ENCODE measurements around the gene PSMA1.
"Not testable (repeated sequence)": the region's sequence is repeated elsewhere in the genome, so short reads cannot be mapped to it uniquely, and the experiment has no call there.

PSMA1 gene

DNA sequence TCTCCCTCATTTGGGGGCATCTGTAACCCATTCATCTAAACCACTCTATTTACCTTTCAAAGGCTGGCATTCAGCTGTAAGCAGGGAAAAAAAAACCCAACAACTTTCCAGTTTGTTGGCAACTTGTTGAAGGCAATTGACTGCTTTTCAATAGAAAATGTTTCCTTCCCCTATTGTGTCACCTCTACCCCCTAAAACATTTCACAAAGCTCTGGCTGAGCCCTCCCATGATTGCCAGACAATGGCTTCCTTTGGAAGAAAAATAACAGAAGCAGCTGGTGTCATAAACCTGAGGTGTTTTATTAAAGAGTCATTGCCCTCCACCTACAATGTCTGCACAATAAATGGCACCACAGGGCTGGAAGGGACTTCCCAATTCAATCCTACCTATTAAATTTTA, 22.1 kb upstream of the PSMA1 start:
- Mint-ChIP-seq H3K36me3 (ENCODE audit: low read depth) (peaks cover 7% of the 10 kb centered on the region), H3K4me1 (ENCODE audit: low read depth) (peaks cover 71% of the 10 kb centered on the region), H3K4me3 (no peak overlapping the region), H3K9me3 (no peaks in the 10 kb centered on the region), H3K27ac (no peak overlapping the region), H3K27me3 (no peaks in the 10 kb centered on the region)
- no peak for DNase-seq

DNA sequence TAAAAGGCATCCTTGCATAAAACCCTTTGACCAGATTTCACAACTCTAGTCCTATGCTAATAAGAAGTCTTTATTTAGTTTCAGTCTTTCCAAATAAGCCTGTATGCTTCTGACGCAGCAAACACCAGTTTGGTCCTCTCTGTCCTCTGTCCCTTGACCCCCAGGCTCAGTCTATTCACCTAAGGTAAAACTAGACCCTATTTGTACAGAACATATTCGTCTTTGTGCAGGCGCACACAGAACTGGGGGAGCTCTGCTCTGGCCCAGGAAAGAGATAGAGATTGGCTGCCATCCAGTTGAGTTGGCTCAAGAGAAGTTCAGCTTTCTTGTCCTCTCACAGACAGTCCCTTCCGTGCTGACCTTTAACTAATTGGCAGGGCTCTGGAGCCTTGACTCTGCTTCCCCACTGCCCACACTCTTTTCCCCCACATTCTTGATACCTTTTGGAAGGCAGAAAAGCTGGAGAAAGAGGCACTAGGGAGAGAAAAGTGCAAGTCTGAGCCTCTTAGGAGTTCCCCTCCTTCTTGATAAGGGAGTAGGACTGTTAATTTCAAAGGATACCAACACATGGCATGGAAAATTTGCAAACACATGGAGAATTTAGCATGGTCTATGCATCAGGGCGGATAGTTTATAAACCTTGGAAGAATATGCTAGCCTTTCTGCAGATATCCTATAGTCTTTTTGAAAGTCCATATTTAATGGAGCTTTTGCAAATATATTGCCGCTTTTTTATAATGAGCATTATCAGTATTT, 21.2 kb upstream of the PSMA1 start:
- H3K27ac Mint-ChIP-seq, result no peak overlapping the region
- no peaks in the 10 kb centered on the region for H3K9me3 Mint-ChIP-seq
- peaks cover 69% of the 10 kb centered on the region for H3K4me1 Mint-ChIP-seq (ENCODE audit: low read depth)
- H3K27me3 Mint-ChIP-seq, result no peaks in the 10 kb centered on the region
- H3K36me3 Mint-ChIP-seq (ENCODE audit: low read depth), result peaks cover 7% of the 10 kb centered on the region
- DNase-seq, result no peak
- no peak overlapping the region for H3K4me3 Mint-ChIP-seq

DNA sequence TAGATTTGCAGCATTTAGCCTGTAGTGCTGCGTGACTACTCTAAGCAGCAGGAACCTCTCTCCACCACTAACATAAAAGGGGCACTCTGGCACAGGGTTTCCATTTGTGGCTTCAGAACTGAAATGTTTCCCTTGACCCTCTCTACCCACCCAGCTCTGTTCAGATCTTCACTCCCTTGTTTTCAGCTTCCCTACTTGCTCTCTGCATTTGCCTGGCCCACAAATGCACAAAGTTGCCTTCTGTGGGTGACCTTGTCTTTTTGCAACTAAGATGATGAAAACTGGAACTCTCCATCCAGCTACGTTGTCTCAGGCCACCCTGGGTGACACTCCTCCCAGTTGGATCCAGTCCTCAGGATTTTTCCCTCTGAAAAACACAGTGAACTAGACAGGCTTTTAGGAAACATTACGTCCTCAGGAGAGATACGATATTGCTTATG, 19.8 kb upstream of the PSMA1 start:
- no peak for DNase-seq
- peak overlapping the region; percentile 34 for H3K27ac Mint-ChIP-seq
- H3K9me3 Mint-ChIP-seq, result no peaks in the 10 kb centered on the region
- peaks cover 58% of the 10 kb centered on the region for H3K4me1 Mint-ChIP-seq (ENCODE audit: low read depth)
- no peaks in the 10 kb centered on the region for H3K27me3 Mint-ChIP-seq
- H3K36me3 Mint-ChIP-seq (ENCODE audit: low read depth), result peaks cover 7% of the 10 kb centered on the region
- H3K4me3 Mint-ChIP-seq, result no peak overlapping the region

DNA sequence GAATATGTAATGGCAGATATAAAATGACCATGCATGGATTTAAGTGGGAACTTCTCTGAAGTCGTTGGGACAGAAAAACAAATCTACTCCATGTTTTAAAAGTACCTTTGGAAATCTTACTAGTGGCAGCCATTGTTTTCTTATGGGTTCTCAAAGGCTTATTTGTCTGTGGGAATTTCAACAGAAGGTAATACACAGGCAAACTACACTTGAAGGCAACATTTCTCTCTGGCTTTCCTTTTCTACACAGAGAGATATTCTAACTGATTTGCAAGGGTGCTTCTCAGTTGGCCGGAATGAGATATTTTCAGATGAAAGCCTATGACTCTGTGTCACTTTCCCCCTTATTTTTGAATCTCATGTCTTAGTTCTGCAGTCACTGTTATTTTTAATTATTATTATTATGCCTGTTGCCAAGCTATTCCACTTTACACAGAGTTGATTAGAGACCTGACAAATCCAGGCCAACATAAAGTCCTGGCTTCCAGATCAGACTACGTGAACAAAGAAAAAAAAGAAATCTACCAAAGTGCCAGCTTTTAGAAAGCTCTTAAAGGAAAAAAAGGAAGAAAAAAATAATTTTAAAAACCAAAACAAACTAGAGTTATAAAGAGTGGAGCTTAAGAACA, 18.9 kb upstream of the PSMA1 start:
- H3K4me3 Mint-ChIP-seq, result no peak overlapping the region
- DNase-seq, result no peak
- peaks cover 50% of the 10 kb centered on the region for H3K4me1 Mint-ChIP-seq (ENCODE audit: low read depth)
- H3K27me3 Mint-ChIP-seq, result no peaks in the 10 kb centered on the region
- H3K9me3 Mint-ChIP-seq, result no peaks in the 10 kb centered on the region
- no peak overlapping the region for H3K27ac Mint-ChIP-seq
- peaks cover 3% of the 10 kb centered on the region for H3K36me3 Mint-ChIP-seq (ENCODE audit: low read depth)

DNA sequence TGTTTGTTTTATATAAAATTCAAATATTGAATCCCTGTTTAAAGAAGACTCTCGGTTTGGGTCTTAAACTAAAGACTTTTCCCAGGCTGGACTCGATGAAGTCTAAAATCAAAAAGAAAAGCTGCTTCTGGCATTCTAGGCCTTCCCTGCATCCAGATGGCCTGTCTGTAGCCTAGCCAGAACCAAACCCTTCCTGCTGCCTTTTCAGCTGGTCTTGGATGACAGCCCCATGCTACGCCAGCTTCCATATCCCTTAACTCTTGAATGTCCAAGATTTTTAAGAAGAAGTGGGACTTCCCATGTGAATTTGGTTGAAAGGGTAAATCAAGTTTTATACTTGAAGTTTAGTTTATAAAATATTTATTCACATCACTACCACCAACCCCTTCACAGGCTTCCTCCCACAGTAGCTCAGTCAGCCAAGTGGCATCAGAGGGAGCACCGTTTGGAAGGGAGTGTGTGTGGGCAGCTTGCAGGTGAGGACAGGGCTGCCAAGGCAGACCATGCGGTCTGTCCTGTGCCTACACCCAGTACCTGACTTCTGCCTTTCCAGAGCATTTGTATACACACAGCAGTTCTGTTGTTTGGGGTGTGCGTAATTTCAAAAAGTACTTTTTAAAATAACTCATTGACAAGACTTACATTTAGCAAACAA, 18.2 kb upstream of the PSMA1 start:
- DNase-seq, result no peak
- H3K4me3 Mint-ChIP-seq, result no peak overlapping the region
- H3K27ac Mint-ChIP-seq, result peak overlapping the region; percentile 33
- H3K36me3 Mint-ChIP-seq (ENCODE audit: low read depth), result peaks cover 3% of the 10 kb centered on the region
- no peaks in the 10 kb centered on the region for H3K9me3 Mint-ChIP-seq
- peaks cover 45% of the 10 kb centered on the region for H3K4me1 Mint-ChIP-seq (ENCODE audit: low read depth)
- no peaks in the 10 kb centered on the region for H3K27me3 Mint-ChIP-seq

DNA sequence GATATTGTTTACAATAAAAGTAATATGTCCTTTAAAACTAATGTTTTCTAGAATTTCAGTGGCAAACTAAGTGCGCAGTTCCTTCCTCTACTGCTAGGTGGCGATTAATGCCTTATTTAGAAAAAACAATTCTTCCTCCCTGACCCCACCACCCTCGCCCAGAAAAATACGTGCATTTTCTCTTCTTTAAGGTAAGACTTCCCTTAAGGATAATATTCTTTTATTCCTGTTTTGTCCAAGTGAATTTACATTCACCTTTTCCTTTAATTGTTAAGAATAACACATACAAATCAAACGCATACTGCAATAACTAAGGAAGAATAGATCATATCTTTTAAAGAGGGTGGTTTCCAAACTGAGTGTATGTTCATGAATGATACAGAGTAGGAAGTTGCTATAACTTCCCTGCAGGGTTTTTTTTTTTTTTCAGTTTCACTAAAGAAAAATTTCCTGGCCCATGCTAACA, 17.0 kb upstream of the PSMA1 start:
- peaks cover 40% of the 10 kb centered on the region for H3K4me1 Mint-ChIP-seq (ENCODE audit: low read depth)
- no peaks in the 10 kb centered on the region for H3K36me3 Mint-ChIP-seq (ENCODE audit: low read depth)
- no peaks in the 10 kb centered on the region for H3K9me3 Mint-ChIP-seq
- peak overlapping the region; percentile 58 for H3K4me3 Mint-ChIP-seq
- H3K27me3 Mint-ChIP-seq, result no peaks in the 10 kb centered on the region
- H3K27ac Mint-ChIP-seq, result peak overlapping the region; percentile 87
- DNase-seq, result no peak

DNA sequence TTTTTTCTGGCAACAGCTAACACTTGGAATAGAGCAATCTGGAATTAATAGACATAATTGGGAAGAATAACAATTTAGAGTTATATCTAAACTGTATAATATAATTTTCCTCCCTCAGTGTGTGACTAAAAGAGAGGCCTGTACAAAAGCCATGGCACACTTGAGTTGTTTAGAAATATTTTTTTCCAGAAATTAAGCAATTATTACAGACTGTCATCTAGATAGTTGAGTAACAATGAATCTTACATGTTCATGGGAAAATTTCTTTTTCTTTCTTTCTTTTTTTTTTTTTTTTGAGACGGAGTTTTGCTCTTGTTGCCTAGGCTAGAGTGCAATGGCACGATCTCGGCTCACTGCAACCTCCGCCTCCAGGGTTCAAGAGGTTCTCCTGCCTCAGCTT, 15.0 kb upstream of the PSMA1 start:
- DNase-seq; H3K27ac Mint-ChIP-seq; H3K4me3 Mint-ChIP-seq; H3K9me3 Mint-ChIP-seq; H3K27me3 Mint-ChIP-seq; H3K36me3 Mint-ChIP-seq (ENCODE audit: low read depth): not testable (repeated sequence)
- H3K4me1 Mint-ChIP-seq (ENCODE audit: low read depth), result peaks cover 31% of the 10 kb centered on the region

DNA sequence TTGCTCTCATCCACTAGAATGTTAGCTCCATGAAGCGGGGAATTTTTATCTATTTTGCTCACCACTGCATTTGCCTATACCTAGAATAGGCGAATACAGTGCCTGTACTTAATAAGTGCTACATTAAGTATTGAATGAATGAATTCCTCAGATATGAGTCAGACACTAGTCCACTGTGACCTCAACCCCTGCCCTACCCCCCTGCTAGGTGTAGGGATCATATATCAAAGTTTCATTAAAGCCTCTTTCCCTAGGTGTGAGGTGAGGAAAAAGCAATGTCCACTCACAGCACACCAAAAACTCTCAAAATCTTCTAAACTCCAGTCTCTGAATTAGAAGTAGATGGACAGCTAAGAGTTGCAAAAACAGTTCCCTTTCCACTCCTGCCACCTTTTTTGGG, 9.8 kb upstream of the PSMA1 start:
- Mint-ChIP-seq H3K36me3 (ENCODE audit: low read depth) (no peaks in the 10 kb centered on the region), H3K4me1 (ENCODE audit: low read depth) (no peaks in the 10 kb centered on the region), H3K9me3 (no peaks in the 10 kb centered on the region), H3K27me3 (no peaks in the 10 kb centered on the region), H3K27ac (no peak overlapping the region), H3K4me3 (no peak overlapping the region)
- DNase-seq, result no peak

DNA sequence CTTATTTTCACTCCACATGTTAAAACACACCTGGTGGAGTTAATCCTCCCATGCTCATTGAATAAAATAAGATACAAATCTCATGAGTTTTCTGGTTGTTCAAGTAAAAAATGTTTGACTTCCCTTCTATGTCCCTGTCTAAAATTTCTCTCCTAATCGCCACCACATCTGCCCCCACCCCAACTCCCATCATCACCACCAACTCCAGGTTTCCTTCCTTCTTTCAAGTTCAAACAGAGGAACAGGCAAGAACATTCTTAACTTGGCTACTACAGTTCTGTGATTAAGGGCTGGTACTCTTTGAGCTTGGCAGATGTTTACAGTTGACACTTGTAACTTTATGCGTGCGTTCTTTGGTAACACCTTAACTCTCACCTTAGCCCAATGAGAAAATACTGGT, 9.1 kb upstream of the PSMA1 start:
- H3K27me3 Mint-ChIP-seq, result no peaks in the 10 kb centered on the region
- no peaks in the 10 kb centered on the region for H3K36me3 Mint-ChIP-seq (ENCODE audit: low read depth)
- no peak for DNase-seq
- H3K27ac Mint-ChIP-seq, result no peak overlapping the region
- no peak overlapping the region for H3K4me3 Mint-ChIP-seq
- H3K4me1 Mint-ChIP-seq (ENCODE audit: low read depth), result no peaks in the 10 kb centered on the region
- H3K9me3 Mint-ChIP-seq, result no peaks in the 10 kb centered on the region

DNA sequence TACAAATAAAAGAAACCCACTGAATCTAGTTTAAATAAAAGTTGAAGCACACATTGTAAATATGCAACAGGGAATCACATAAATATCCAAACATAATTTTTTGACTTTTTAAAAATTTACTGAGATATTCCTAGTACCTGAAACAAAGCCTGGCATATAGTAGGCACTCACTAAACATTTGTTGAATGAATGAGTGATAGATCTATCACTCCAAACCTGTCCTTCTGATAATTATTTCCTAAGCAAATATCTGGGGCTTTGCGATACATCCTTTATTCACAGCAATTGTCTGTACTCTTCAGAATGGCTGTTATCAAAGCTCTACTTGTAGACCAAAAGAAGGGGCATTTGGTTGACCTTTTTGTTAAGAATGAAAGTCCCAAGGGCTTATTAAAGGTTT, 2.6 kb upstream of the PSMA1 start:
- H3K9me3 Mint-ChIP-seq, result no peaks in the 10 kb centered on the region
- no peaks in the 10 kb centered on the region for H3K27me3 Mint-ChIP-seq
- no peak overlapping the region for H3K4me3 Mint-ChIP-seq
- peaks cover 31% of the 10 kb centered on the region for H3K36me3 Mint-ChIP-seq (ENCODE audit: low read depth)
- H3K4me1 Mint-ChIP-seq (ENCODE audit: low read depth), result peaks cover 20% of the 10 kb centered on the region
- no peak overlapping the region for H3K27ac Mint-ChIP-seq
- DNase-seq, result no peak

DNA sequence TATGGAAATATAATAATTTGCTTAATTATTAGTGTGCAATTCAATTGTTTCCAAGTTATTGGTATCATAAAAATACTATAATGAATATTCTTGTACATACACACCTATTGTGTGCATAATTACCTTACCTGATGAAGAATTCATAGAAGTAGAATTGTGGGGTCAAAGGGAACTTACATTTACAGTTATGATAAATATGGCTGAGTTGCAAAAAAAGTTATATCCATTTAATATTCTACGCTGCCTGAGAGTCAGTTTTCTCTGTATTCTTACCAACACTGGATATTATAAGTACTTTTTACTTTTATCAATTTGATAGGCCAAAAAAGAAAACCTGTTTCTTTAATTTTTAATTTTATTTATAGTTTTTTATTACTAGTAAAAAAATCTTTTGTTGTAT, 2.1 kb upstream of the PSMA1 start:
- Mint-ChIP-seq H3K4me3 (no peak overlapping the region), H3K4me1 (ENCODE audit: low read depth) (peaks cover 26% of the 10 kb centered on the region), H3K27me3 (no peaks in the 10 kb centered on the region), H3K36me3 (ENCODE audit: low read depth) (peaks cover 36% of the 10 kb centered on the region), H3K9me3 (no peaks in the 10 kb centered on the region), H3K27ac (no peak overlapping the region)
- no peak for DNase-seq

DNA sequence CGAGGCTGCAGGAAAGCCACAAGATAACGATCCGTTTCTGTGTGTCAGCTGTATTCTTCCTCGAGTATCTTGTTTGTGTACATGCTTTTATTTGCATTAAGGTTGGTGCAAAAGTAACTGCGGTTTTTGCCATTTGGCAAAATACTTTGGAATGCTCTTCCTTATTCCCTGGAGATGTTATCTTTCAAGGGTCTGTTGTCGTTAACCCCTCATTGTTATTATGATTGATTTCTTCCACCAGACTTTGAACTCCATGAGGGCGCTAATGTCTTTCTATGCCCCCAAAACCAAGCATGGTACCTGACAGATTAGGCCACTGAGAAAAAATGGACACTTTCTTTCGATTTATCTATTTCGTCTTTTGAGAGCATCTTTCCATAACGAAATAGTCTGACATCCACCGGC, 563 bp upstream of the PSMA1 start:
- H3K27me3 Mint-ChIP-seq, result no peaks in the 10 kb centered on the region
- no peak for DNase-seq
- H3K9me3 Mint-ChIP-seq, result no peaks in the 10 kb centered on the region
- H3K4me1 Mint-ChIP-seq (ENCODE audit: low read depth), result peaks cover 29% of the 10 kb centered on the region
- H3K27ac Mint-ChIP-seq, result peak overlapping the region; percentile 98
- H3K4me3 Mint-ChIP-seq, result peak overlapping the region; percentile 95
- peaks cover 50% of the 10 kb centered on the region for H3K36me3 Mint-ChIP-seq (ENCODE audit: low read depth)

DNA sequence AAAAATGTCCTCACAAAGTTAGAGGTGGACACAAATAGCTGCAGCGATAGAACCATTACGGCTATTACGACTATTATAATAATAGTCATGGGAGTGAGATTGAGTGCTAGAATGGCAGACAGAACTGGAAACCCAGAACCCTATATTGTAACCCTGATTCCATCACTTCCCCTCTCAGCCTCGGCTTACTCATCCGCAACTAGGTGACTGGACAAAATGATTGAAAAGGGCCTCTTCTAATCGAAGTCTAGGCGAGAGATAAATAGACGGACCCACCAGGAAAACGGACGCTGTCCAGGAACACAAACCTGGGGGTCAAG, 629 bp downstream of the PSMA1 start:
- H3K27ac Mint-ChIP-seq, result peak overlapping the region; percentile 98
- H3K4me3 Mint-ChIP-seq, result peak overlapping the region; percentile 95
- peaks cover 59% of the 10 kb centered on the region for H3K36me3 Mint-ChIP-seq (ENCODE audit: low read depth)
- peaks cover 32% of the 10 kb centered on the region for H3K4me1 Mint-ChIP-seq (ENCODE audit: low read depth)
- H3K9me3 Mint-ChIP-seq, result no peaks in the 10 kb centered on the region
- DNase-seq, result no peak
- H3K27me3 Mint-ChIP-seq, result no peaks in the 10 kb centered on the region

DNA sequence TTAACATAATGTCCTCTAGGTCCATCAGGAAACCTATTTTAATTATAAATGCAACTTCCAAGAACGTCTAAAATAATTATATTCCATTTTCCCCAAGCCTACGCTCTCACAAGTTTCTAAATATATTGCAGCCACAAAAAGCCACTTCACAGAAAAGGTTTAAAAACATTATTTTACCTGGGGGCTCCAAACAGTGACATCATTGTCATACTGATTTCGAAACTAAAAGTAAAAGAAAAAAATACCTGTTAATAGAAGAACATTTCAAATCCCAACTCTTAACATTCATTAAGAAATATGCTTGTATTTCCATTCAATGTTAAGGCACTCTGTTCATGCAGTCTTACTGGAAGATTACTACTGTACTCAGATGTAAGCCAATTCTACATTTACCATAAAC, 1.4 kb downstream of the PSMA1 start:
- Mint-ChIP-seq H3K4me1 (ENCODE audit: low read depth) (peaks cover 34% of the 10 kb centered on the region), H3K9me3 (no peaks in the 10 kb centered on the region), H3K36me3 (ENCODE audit: low read depth) (peaks cover 66% of the 10 kb centered on the region), H3K4me3 (peak overlapping the region; percentile 95), H3K27me3 (no peaks in the 10 kb centered on the region), H3K27ac (peak overlapping the region; percentile 98)
- no peak for DNase-seq

DNA sequence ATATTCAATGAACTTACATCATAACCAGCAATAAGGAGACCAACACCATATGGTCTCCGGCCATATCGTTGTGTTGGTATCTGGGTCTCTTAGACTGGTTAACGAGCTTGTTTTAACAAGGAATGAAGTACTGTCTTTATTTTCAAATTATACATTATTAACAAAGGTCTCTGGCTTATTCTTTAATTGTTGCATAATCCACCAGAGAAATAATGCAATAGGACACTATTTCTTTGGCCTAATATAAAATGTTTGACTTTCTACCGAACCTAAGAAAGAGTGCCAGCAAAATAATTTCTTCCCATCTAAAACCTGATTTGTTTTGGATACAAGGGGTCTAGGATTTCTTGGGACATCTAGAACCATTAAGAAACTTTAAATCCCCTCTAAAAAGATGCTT, 6.4 kb downstream of the PSMA1 start:
- H3K9me3 Mint-ChIP-seq, result no peaks in the 10 kb centered on the region
- H3K27me3 Mint-ChIP-seq, result no peaks in the 10 kb centered on the region
- no peak overlapping the region for H3K27ac Mint-ChIP-seq
- H3K4me1 Mint-ChIP-seq (ENCODE audit: low read depth), result peaks cover 37% of the 10 kb centered on the region
- H3K4me3 Mint-ChIP-seq, result no peak overlapping the region
- no peak for DNase-seq
- H3K36me3 Mint-ChIP-seq (ENCODE audit: low read depth), result peaks cover 93% of the 10 kb centered on the region
